Measurements from ENCODE around the gene PJA2. TPM values are rescaled to one million over a fixed set of nuclear protein-coding genes. Genes with fewer than 3 reads are reported as not detected.
"Not testable (repeated sequence)": the region's sequence is repeated elsewhere in the genome, so short reads cannot be mapped to it uniquely, and the experiment has no call there.

PJA2 gene
- total and polyA plus RNA-seq, 2 donors (not counting 3 experiments of a cell fraction or from before 2014, with no cell fraction given) = 24.4 to 64.9 TPM

- TF ChIP-seq EZH2 (IDR thresholded peaks at IDR 0.05; ENCODE audit: borderline replicate concordance, low read depth, low read length, severe bottlenecking) (no peak), POLR2AphosphoS5 (IDR thresholded peaks at IDR 0.05; ENCODE audit: insufficient read depth, low read depth, low read length) (no peak), CTCF (IDR thresholded peaks at IDR 0.05; ENCODE audit: extremely low read depth in 1 of 2, insufficient read depth in 1 of 2, low read depth in 1 of 2, low read length in 2 of 2) (no peak), MYC (IDR thresholded peaks at IDR 0.05; ENCODE audit: low read depth, low read length) (no peak), FOS (IDR thresholded peaks at IDR 0.05; ENCODE audit: borderline replicate concordance, insufficient read depth, low read length) (no peak), POLR2A (IDR thresholded peaks at IDR 0.05; ENCODE audit: low read depth, low read length) (no peak), GATA2 (IDR thresholded peaks at IDR 0.05; ENCODE audit: insufficient read depth, insufficient read length, low read depth, low read length) (no peak), JUN (IDR thresholded peaks at IDR 0.05; ENCODE audit: borderline replicate concordance, insufficient read depth, insufficient read length, low read depth) (no peak), MAX (IDR thresholded peaks at IDR 0.05; ENCODE audit: insufficient read depth, insufficient read length) (no peak)
- Histone ChIP-seq H2AFZ (ENCODE audit: low read depth, low read length) (no peak overlapping the region), H3K9me3 (replicated peaks; ENCODE audit: control insufficient read depth, insufficient read depth, low read length) (no peaks in the 10 kb centered on the region), H3K4me1 (ENCODE audit: control insufficient read depth, extremely low read depth, insufficient read depth, low read length) (peaks cover 2% of the 10 kb centered on the region), H3K9me1 (replicated peaks; ENCODE audit: control insufficient read depth, extremely low read depth, insufficient read depth, low read length) (no peaks in the 10 kb centered on the region), H4K20me1 (replicated peaks; ENCODE audit: control insufficient read depth, extremely low read depth, insufficient read depth, low read length) (no peaks in the 10 kb centered on the region), H3K27me3 (ENCODE audit: control insufficient read depth in 2 of 2, insufficient read depth in 2 of 2, low read length in 2 of 2) (no peaks in the 10 kb centered on the region), H3K9ac (replicated peaks; ENCODE audit: extremely low read depth, insufficient read depth, low read length) (no peak overlapping the region), H3K27ac (ENCODE audit: insufficient read depth, low read depth, low read length) (no peak overlapping the region), H3K4me2 (ENCODE audit: insufficient read depth, low read length) (no peak overlapping the region), H3K79me2 (ENCODE audit: control insufficient read depth, insufficient read depth, low read length) (no peaks in the 10 kb centered on the region), H3K4me3 (replicated peaks in 1 of 3; ENCODE audit: insufficient read depth in 1 of 3, low read depth in 1 of 3, low read length in 3 of 3) (no peak overlapping the region), H3K36me3 (ENCODE audit: control insufficient read depth in 2 of 2, extremely low read depth in 1 of 2, insufficient read depth in 2 of 2, low read length in 2 of 2) (no peaks in the 10 kb centered on the region)
- POLR2A ChIA-PET = no interaction called here
- intact Hi-C loops (cut with micrococcal nuclease) (loop anchor here (10.0 kb wide), 1 partner anchor 222 kb away; no protein-coding TSS in a partner anchor), dilution Hi-C loops (cut with MboI; ENCODE audit: extremely low pct_ligation_motif_present, low sequenced_read_pairs) (no loop called here)
- DNase-seq (ENCODE audit: low read depth, low spot score) (peak; percentile 15), FAIRE-seq (no peak)
- no TSS peak for BruUV-seq (replicated peaks)
- CTCF ChIA-PET = interaction anchor here (1.6 kb wide), 1 partner anchor 11 kb away, joined by 7 read pairs; no protein-coding TSS in a partner anchor
Measured at GRCh38 chr5:109416882-109417281, 7.1 kb upstream of the PJA2 start.

GRCh38 chr5:109413921-109414461, 4.2 kb upstream of the PJA2 start:
- intact Hi-C loops (cut with micrococcal nuclease) = loop anchor here (5.0 to 10.0 kb wide), 2 partner anchors 219 to 453 kb away; no protein-coding TSS in a partner anchor
- H3K36me3 ChIP-seq (ENCODE audit: control insufficient read depth in 2 of 2, extremely low read depth in 1 of 2, insufficient read depth in 2 of 2, low read length in 2 of 2); H3K79me2 ChIP-seq (ENCODE audit: control insufficient read depth, insufficient read depth, low read length); H3K27me3 ChIP-seq (ENCODE audit: control insufficient read depth in 2 of 2, insufficient read depth in 2 of 2, low read length in 2 of 2); FAIRE-seq; H3K9me3 ChIP-seq (replicated peaks; ENCODE audit: control insufficient read depth, insufficient read depth, low read length); H4K20me1 ChIP-seq (replicated peaks; ENCODE audit: control insufficient read depth, extremely low read depth, insufficient read depth, low read length); H3K9me1 ChIP-seq (replicated peaks; ENCODE audit: control insufficient read depth, extremely low read depth, insufficient read depth, low read length); DNase-seq (ENCODE audit: low read depth, low spot score); H3K9ac ChIP-seq (replicated peaks; ENCODE audit: extremely low read depth, insufficient read depth, low read length); H3K27ac ChIP-seq (ENCODE audit: insufficient read depth, low read depth, low read length); H2AFZ ChIP-seq (ENCODE audit: low read depth, low read length); BruUV-seq (replicated peaks); dilution Hi-C loops (cut with MboI; ENCODE audit: extremely low pct_ligation_motif_present, low sequenced_read_pairs); H3K4me3 ChIP-seq (replicated peaks in 1 of 3; ENCODE audit: insufficient read depth in 1 of 3, low read depth in 1 of 3, low read length in 3 of 3); H3K4me2 ChIP-seq (ENCODE audit: insufficient read depth, low read length); POLR2A ChIA-PET: not testable (repeated sequence)
- CTCF ChIA-PET = interaction anchor here (1.5 kb wide), 1 partner anchor 772 kb away, joined by 3 read pairs; no protein-coding TSS in a partner anchor
- H3K4me1 ChIP-seq (ENCODE audit: control insufficient read depth, extremely low read depth, insufficient read depth, low read length) = peaks cover 15% of the 10 kb centered on the region

Measured in endothelial cell of umbilical vein (primary cell).